HCT116 (cell line): ENCODE results near the gene ERC1. TPM values are rescaled to one million over a fixed set of nuclear protein-coding genes. Genes with fewer than 3 reads are reported as not detected.

Experiments
- CBX3 ChIP-seq: IDR thresholded peaks from 2 replicates; pipeline ENCODE4 v1.6.1; 2012; ENCODE audit warnings: low read depth
- ELF1 ChIP-seq: IDR thresholded peaks from 2 replicates; pipeline ENCODE4 v1.6.1; 2012; ENCODE audit warnings: low read depth, borderline replicate concordance
- EZH2 ChIP-seq: fragments of 200-600 bp; sonication (generic); IDR thresholded peaks from 2 replicates; pipeline ENCODE4 v1.6.1; 2017; ENCODE audit warnings: antibody characterized with exemption, mixed run types
- JUND ChIP-seq: IDR thresholded peaks from 2 replicates; pipeline ENCODE4 v1.6.1; 2012
- POLR2A ChIP-seq: IDR thresholded peaks from 2 replicates; pipeline ENCODE4 v1.7.0; 2011; ENCODE audit warnings: borderline replicate concordance; ENCODE audit not compliant: insufficient read depth, insufficient read length; ENCODE audit errors: extremely low read depth
- TCF7L2 ChIP-seq: IDR thresholded peaks from 2 replicates; pipeline ENCODE4 v1.7.0; 2011; ENCODE audit warnings: borderline replicate concordance, inconsistent platforms; ENCODE audit not compliant: insufficient read depth, insufficient read length; ENCODE audit errors: extremely low read depth
- ZNF274 ChIP-seq: fragments of 200-500 bp; sonication (Bioruptor generic); IDR thresholded peaks from 2 replicates; pipeline ENCODE4 v1.6.1; 2014; ENCODE audit warnings: mild to moderate bottlenecking, low read depth, low read length, inconsistent platforms
- total RNA-seq: library from RNA; stranded (reverse); gene quantifications from one replicate; pipeline ENCODE4 v1.2.1, GENCODE V29; 2021; ENCODE audit not compliant: unreplicated experiment
- TF ChIP-seq, protein P1 (sequence below), 3 experiments: fragments of 200-600 bp in 1 of 3; sonication (generic) in 1 of 3; IDR thresholded peaks in 2 of 3; conservative IDR thresholded peaks in 1 of 3; 2 replicates each; pipeline ENCODE4 v1.5.1; 2012 to 2017; ENCODE audit warnings: low read depth in 2 of 3, low read length in 2 of 3, antibody characterized with exemption in 1 of 3, borderline replicate concordance in 1 of 3, control low read depth in 1 of 3, mild to moderate bottlenecking in 1 of 3, mixed read lengths in 1 of 3, mixed run types in 1 of 3, moderate library complexity in 1 of 3; ENCODE audit not compliant: insufficient read depth in 1 of 3
- TF ChIP-seq, protein P2 (sequence below): IDR thresholded peaks from 2 replicates; pipeline ENCODE4 v1.6.1; 2011; ENCODE audit warnings: mild to moderate bottlenecking, low read length, moderate library complexity; ENCODE audit not compliant: insufficient replicate concordance; ENCODE audit errors: extremely low read depth
- TF ChIP-seq, protein P3 (sequence below): IDR thresholded peaks from 2 replicates; pipeline ENCODE4 v1.6.1; 2012

Gene ERC1
- total RNA-seq, 1 experiment from 2014 or later: 41.9 TPM

DNA sequence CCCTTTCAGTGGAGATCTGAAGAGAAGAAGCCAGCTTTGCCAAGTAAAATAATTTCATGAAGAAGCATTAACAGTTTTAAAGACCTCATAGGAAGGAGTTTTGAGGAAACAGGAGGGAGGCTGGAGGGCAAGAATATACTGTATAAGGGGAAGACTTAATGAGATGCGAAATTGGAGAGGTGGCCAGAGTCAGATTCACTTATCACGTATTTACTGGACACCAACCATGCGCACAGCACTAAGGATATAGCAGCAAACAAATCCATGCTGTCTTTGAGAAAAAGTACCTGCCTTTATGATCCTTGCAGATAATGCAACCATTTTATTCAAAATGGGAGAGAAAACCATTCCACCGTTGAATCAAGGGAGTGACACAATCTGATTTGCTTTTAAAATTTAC is 100.3 kb downstream of the ERC1 start (continued):
- TF ChIP-seq, protein P1, sequence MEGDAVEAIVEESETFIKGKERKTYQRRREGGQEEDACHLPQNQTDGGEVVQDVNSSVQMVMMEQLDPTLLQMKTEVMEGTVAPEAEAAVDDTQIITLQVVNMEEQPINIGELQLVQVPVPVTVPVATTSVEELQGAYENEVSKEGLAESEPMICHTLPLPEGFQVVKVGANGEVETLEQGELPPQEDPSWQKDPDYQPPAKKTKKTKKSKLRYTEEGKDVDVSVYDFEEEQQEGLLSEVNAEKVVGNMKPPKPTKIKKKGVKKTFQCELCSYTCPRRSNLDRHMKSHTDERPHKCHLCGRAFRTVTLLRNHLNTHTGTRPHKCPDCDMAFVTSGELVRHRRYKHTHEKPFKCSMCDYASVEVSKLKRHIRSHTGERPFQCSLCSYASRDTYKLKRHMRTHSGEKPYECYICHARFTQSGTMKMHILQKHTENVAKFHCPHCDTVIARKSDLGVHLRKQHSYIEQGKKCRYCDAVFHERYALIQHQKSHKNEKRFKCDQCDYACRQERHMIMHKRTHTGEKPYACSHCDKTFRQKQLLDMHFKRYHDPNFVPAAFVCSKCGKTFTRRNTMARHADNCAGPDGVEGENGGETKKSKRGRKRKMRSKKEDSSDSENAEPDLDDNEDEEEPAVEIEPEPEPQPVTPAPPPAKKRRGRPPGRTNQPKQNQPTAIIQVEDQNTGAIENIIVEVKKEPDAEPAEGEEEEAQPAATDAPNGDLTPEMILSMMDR (IDR thresholded peaks at IDR 0.05 in 2 of 3, conservative IDR thresholded peaks at IDR 0.05 in 1 of 3; ENCODE audit: borderline replicate concordance in 1 of 3, insufficient read depth in 1 of 3, low read depth in 2 of 3, low read length in 2 of 3): no peak
- TF ChIP-seq, protein P2, sequence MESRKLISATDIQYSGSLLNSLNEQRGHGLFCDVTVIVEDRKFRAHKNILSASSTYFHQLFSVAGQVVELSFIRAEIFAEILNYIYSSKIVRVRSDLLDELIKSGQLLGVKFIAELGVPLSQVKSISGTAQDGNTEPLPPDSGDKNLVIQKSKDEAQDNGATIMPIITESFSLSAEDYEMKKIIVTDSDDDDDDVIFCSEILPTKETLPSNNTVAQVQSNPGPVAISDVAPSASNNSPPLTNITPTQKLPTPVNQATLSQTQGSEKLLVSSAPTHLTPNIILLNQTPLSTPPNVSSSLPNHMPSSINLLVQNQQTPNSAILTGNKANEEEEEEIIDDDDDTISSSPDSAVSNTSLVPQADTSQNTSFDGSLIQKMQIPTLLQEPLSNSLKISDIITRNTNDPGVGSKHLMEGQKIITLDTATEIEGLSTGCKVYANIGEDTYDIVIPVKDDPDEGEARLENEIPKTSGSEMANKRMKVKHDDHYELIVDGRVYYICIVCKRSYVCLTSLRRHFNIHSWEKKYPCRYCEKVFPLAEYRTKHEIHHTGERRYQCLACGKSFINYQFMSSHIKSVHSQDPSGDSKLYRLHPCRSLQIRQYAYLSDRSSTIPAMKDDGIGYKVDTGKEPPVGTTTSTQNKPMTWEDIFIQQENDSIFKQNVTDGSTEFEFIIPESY: no peak
- TF ChIP-seq POLR2A: no peak
- no peak for TF ChIP-seq JUND
- no peak for TF ChIP-seq ELF1
- TF ChIP-seq EZH2: no peak
- TF ChIP-seq CBX3: no peak
- TF ChIP-seq, protein P3, sequence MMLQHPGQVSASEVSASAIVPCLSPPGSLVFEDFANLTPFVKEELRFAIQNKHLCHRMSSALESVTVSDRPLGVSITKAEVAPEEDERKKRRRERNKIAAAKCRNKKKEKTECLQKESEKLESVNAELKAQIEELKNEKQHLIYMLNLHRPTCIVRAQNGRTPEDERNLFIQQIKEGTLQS: no peak
- TF ChIP-seq TCF7L2: no peak
- TF ChIP-seq ZNF274: no peak
